Pancreas (tissue), 10 donors: Measurements from ENCODE around the gene DCAF4. TPM values are rescaled to one million over a fixed set of nuclear protein-coding genes. Genes with fewer than 3 reads are reported as not detected.

ENCODE experiments used
- ATAC-seq, 4 donors: fragments of 200-7000 bp; cut with Tn5 transposase; one replicate each; pipeline versions ENCODE4 v1.8.0 to v1.9.1; 2020; ENCODE audit warnings: mild to moderate bottlenecking in 4 of 4, moderate library complexity in 4 of 4
- DNase-seq, 6 donors: peaks; one replicate each; pipeline ENCODE4 v3.0.0-alpha.2; 2020
- FAIRE-seq: peaks from 2 replicates; lab custom pipeline; 2012; peaks lifted over from hg19 to GRCh38; lab: Jason Lieb, UNC
- H3K27ac ChIP-seq, 4 donors: fragments of 200-600 bp; sonication (generic); 1 replicate in 3 of 4; 2 replicates in 1 of 4; pipeline versions ENCODE4 v1.5.0 to v1.8.0; 2020
- H3K27me3 ChIP-seq, 4 donors: fragments of 200-600 bp; one replicate each; pipeline ENCODE4 v1.8.0; 2021
- H3K36me3 ChIP-seq, 3 donors: fragments of 200-600 bp; sonication (generic) in 1 of 3; one replicate each; pipeline versions ENCODE4 v1.5.0 to v1.8.0; 2020 to 2021
- H3K4me1 ChIP-seq, 3 donors: fragments of 200-600 bp; one replicate each; pipeline ENCODE4 v1.8.0; 2021
- H3K4me3 ChIP-seq, 4 donors: fragments of 200-600 bp; sonication (generic) in 2 of 4; one replicate each; pipeline versions ENCODE4 v1.5.0 to v1.8.0; 2020 to 2021
- H3K9me3 ChIP-seq, 4 donors: fragments of 200-600 bp; one replicate each; pipeline ENCODE4 v1.8.0; 2021
- WGBS, 2 donors: extraction: QIAGEN DNeasy Blood & Tissue Kit; methylation state at CpG; one replicate each; pipeline ENCODE4 v1.1.7; 2013; 5-methylcytosine and 5-hydroxymethylcytosine counted together
- intact Hi-C, 3 donors: fragments of 100-400 bp; cut with DNase I; formaldehyde crosslinking; loops; one replicate each; pipeline versions ENCODE4 v1.11.1 to v1.14.2; 2022
- polyA plus RNA-seq, 2 donors: library from polyadenylated mRNA; stranded (reverse); fragments of 200-250 nt; gene quantifications; one replicate each; pipeline ENCODE4 v1.2.3, GENCODE V29; 2013
- total RNA-seq, 6 donors: library from RNA; stranded (reverse); fragmentation: NEBNext Ultra II Directional in 4 of 6; extraction: Animal tissue kit (Norgen Biotek cat#: 25700) in 4 of 6; gene quantifications; one replicate each; pipeline versions ENCODE4 v1.2.1 to v1.2.4, GENCODE V29; 2021 to 2023
- TF ChIP-seq, protein P1 (sequence below), 4 donors: fragments of 200-600 bp; sonication (generic) in 3 of 4; IDR thresholded peaks; one replicate each; pipeline versions ENCODE4 v1.5.0 to v1.8.0; 2021; ENCODE audit warnings: antibody characterized with exemption in 4 of 4
- donor health status: healthy with polysubstance abuse.
- donor health status: DM: no; HTN: no; CAD: no; lungs with moderate emphysema.
- donor health status: DM: no; HTN: no; CAD: no.
- donor health status: control.
- donor health status: control.
- donor health status: Bipolar disorder and iron deficiency.
- donor health status: DM: yes; HTN: yes; CAD: no.
- donor health status: DM: no; HTN: no; CAD: no.
- donor health status: DM: no; HTN: no; CAD: no.
- donor health status: DM: yes; HTN: yes; CAD: no.

Gene DCAF4
- 10 to 100 TPM in 4 of 6 donors, 1 to 10 TPM in 2; 8.0 to 14.5 (median 12.2) TPM for total RNA-seq
- polyA plus RNA-seq: 10 to 100 TPM in 1 of 2 donors, 1 to 10 TPM in 1; 7.8 to 10.6 TPM

- H3K4me3 ChIP-seq: peak within 1 kb of the TSS; percentile 71 to 88 (median 82)
- FAIRE-seq: peak; percentile 49
- no peaks in the 10 kb centered on the region for H3K36me3 ChIP-seq
- ATAC-seq: peak; percentile 93 to 97 (median 95)
- peak within 1 kb of the TSS; percentile 59 to 81 (median 74) for H3K27ac ChIP-seq
- no peaks in the 10 kb centered on the region for H3K9me3 ChIP-seq
- peak; percentile 88 to 98 (median 98) for DNase-seq
- 0% methylated on average over 58 to 59 of the region's 59 CpGs for WGBS, 2 donors
- intact Hi-C loops: no loop called here
- TF ChIP-seq, protein P1, sequence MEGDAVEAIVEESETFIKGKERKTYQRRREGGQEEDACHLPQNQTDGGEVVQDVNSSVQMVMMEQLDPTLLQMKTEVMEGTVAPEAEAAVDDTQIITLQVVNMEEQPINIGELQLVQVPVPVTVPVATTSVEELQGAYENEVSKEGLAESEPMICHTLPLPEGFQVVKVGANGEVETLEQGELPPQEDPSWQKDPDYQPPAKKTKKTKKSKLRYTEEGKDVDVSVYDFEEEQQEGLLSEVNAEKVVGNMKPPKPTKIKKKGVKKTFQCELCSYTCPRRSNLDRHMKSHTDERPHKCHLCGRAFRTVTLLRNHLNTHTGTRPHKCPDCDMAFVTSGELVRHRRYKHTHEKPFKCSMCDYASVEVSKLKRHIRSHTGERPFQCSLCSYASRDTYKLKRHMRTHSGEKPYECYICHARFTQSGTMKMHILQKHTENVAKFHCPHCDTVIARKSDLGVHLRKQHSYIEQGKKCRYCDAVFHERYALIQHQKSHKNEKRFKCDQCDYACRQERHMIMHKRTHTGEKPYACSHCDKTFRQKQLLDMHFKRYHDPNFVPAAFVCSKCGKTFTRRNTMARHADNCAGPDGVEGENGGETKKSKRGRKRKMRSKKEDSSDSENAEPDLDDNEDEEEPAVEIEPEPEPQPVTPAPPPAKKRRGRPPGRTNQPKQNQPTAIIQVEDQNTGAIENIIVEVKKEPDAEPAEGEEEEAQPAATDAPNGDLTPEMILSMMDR (IDR thresholded peaks at IDR 0.05): no peak
- H3K27me3 ChIP-seq: no peaks in the 10 kb centered on the region
- peaks cover 0 to 4% (median 0%) of the 10 kb centered on the region in 3 donors for H3K4me1 ChIP-seq
These were observed at the start of gene DCAF4 for GRCh38 chr14:72926292-72927028. DCAF4 (plus strand) TSS chr14:72926464; CDS start chr14:72937979, 11,515 bp downstream.

DNA sequence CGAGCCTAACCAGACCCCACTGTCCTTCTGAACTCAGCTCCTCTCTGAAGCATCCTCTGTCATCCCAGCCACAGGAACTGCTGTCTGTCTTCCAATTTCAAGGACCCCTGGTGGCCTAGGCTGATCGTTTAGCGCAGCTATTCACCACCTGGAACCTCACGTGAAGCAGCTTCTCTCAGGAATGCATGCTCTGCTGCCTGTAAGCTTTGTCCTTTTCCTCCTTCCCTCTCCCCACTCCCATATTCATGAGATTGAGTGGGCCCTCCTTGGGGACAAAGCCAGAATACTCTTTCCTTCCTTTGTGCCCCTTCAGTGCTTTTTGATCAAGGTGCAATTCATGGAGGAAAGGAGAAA lies 49.6 kb upstream of the DCAF4 start:
- no peak for DNase-seq
- TF ChIP-seq, protein P1 (IDR thresholded peaks at IDR 0.05): no peak
- Histone ChIP-seq H3K27ac (no peak overlapping the region), H3K27me3 (no peaks in the 10 kb centered on the region), H3K4me3 (no peak overlapping the region), H3K9me3 (no peaks in the 10 kb centered on the region), H3K4me1 (no peaks in the 10 kb centered on the region), H3K36me3 (no peaks in the 10 kb centered on the region)
- intact Hi-C loops: no loop called here
- no peak for ATAC-seq
- FAIRE-seq: no peak
- WGBS, 2 donors: 47 to 58% methylated on average over 4 of the region's 4 CpGs

DNA sequence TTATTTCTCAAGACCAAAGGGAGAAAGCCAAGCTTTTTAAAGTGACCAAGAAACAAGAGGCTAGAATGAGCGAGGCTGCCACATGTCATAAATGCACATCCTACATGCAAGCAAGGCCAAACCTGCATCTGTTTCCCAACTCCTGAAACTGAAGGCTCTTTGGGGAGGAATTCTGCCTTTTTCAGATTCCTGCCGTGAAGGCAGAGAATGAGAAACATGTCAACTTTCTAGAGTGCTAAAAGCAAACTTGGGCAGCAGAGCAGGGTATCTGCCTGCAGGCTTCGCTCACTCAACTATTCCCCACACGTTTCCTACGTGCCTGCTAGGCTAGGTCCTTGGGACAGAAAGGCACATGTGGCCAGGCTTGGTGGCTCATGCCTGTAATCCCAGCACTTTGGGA lies 47.5 kb upstream of the DCAF4 start:
- H3K27ac ChIP-seq: no peak overlapping the region
- no peaks in the 10 kb centered on the region for H3K27me3 ChIP-seq
- FAIRE-seq (no peak), DNase-seq (no peak), ATAC-seq (no peak)
- no peaks in the 10 kb centered on the region for H3K36me3 ChIP-seq
- no peak overlapping the region for H3K4me3 ChIP-seq
- 87 to 91% methylated on average over 5 of the region's 5 CpGs for WGBS, 2 donors
- intact Hi-C loops: no loop called here
- TF ChIP-seq, protein P1 (IDR thresholded peaks at IDR 0.05): no peak
- no peaks in the 10 kb centered on the region for H3K9me3 ChIP-seq
- no peaks in the 10 kb centered on the region for H3K4me1 ChIP-seq

DNA sequence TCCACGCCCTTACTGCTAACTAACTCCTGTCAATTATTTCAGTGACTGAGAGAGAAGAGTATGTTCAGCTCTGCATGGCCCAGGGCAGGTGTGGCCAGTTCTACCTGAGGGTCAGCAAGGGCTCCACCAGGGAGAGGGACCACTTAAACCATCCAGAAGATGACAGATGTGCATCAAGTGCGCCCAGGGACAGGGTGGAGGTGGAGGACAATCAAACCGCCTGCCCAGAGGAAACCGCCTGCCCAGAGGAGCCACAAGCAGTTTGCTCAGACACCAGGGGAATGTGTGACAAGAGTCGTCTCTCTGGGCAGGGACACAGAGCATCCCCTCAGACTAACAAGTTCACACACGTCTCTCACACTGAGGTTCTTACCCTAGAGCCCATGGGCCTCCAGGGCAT lies 46.8 kb upstream of the DCAF4 start:
- intact Hi-C loops: no loop called here
- Histone ChIP-seq H3K27ac (no peak overlapping the region), H3K36me3 (no peaks in the 10 kb centered on the region), H3K4me1 (no peaks in the 10 kb centered on the region), H3K9me3 (no peaks in the 10 kb centered on the region), H3K4me3 (no peak overlapping the region), H3K27me3 (no peaks in the 10 kb centered on the region)
- ATAC-seq: no peak
- 83 to 86% methylated on average over 6 of the region's 6 CpGs for WGBS, 2 donors
- TF ChIP-seq, protein P1 (IDR thresholded peaks at IDR 0.05): no peak
- no peak for DNase-seq
- no peak for FAIRE-seq

- no peaks in the 10 kb centered on the region for H3K36me3 ChIP-seq
- TF ChIP-seq, protein P1 (IDR thresholded peaks at IDR 0.05): no peak
- no peaks in the 10 kb centered on the region for H3K27me3 ChIP-seq
- no peak overlapping the region for H3K27ac ChIP-seq
- FAIRE-seq (no peak), DNase-seq (no peak), ATAC-seq (no peak)
- H3K9me3 ChIP-seq: no peaks in the 10 kb centered on the region
- no peaks in the 10 kb centered on the region for H3K4me1 ChIP-seq
- H3K4me3 ChIP-seq: no peak overlapping the region
- WGBS, 2 donors: 73 to 83% methylated on average over 2 of the region's 2 CpGs
- intact Hi-C loops: no loop called here
These were observed 46.1 kb upstream of the DCAF4 start for GRCh38 chr14:72880164-72880563.
